AG20443 (cell line): ENCODE data around the gene NCS1.

Source experiments
- DNase-seq: peaks from one replicate; pipeline ENCODE4 v3.0.0; 2012; ENCODE audit warnings: low spot score, mixed read lengths

Gene NCS1

DNA sequence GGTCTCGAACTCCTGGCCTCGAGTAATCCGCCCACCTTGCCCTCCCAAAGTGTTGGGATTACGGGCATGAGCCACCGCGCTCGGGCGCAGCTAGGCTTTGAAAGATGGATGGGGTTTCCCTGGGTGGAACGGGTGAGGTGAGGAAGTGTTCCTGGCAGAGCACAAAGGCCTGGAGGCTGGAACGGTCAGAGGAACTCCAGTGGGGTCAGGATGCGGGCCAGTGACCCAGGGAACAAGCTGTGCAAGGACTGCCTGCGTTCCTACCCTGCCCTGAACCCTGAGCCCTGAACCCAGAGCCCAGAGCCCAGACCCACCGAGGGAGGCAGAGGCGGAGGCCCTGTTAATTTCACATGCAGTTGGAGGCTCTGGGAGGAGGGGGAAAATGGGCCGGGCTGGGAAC lies 23.4 kb downstream of the NCS1 start:
- no peak for DNase-seq

GRCh38 chr9:130196643-130197042 lies 24.4 kb downstream of the NCS1 start:
- DNase-seq, result no peak

GRCh38 chr9:130197386-130197785 lies 25.2 kb downstream of the NCS1 start:
- DNase-seq, result no peak

DNA sequence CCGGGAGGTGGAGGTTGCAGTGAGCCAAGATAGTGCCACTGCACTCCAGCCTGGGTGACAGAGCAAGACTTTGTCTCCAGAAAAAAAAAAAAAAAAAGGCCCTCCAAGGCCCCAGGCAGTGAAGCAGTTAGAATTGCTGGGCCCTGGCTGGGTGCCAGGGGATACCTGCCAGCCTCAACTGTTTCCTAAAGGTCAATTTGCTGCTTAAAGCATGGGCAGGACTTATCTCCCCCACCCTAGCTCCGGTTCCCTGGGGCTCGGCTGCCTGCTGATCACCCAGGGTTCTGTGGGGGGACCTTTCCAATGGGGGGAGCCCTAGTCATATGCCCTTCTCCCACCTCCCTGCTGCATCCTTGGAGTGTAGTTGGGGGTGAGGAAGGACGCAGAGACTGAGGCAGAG lies 25.7 kb downstream of the NCS1 start:
- no peak for DNase-seq

DNA sequence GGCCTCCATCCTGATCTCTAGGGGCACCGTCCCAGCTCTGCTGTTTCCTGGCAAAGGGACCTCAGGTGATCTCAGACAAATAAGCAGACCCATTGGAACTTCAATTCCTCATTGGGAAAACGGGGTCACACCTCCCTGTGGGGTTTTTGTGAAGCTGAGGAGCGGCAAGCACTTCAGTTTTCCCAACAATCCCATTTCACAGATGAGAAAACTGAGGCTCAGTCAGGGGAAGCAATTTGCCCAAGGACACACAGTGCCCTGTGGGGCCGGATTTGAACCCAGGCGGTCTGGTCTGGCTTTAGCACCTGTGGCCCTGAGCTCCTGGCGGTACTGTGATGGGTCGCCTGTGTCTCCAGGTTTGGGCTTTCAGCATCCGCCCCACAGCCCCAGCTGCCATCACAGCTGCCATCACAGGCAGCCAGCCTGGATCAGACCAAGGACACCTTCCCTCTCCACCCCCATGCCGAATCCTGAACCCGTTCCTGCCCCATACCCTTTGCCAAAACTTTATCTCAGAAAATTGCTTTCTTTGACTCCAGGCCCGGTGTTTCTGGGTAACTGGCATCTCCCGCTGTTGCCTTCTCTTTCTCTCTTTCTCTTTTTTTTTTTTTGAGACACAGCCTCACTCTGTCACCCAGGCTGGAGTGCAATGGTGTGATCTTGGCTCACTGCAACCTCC lies 26.4 kb downstream of the NCS1 start:
- no peak for DNase-seq

DNA sequence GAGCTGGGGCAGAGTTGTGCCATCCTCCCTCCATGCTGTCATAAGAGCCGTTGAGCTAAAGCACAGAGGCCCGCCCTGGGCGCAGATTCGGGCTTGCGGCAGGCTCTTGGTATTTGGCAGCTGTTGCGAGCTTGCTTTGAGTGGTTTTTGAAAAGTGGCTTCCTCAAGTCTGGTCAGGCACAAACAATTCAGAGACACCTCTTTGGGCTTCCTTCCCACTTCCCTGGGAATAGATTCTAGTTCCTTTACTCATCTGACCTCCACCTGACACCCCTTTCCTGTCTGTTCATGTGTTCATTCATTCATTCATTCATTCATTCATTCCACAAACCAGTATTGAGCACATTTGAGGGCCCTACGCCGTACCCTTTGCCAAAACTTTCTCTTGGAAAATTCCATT lies 27.4 kb downstream of the NCS1 start:
- no peak for DNase-seq

DNA sequence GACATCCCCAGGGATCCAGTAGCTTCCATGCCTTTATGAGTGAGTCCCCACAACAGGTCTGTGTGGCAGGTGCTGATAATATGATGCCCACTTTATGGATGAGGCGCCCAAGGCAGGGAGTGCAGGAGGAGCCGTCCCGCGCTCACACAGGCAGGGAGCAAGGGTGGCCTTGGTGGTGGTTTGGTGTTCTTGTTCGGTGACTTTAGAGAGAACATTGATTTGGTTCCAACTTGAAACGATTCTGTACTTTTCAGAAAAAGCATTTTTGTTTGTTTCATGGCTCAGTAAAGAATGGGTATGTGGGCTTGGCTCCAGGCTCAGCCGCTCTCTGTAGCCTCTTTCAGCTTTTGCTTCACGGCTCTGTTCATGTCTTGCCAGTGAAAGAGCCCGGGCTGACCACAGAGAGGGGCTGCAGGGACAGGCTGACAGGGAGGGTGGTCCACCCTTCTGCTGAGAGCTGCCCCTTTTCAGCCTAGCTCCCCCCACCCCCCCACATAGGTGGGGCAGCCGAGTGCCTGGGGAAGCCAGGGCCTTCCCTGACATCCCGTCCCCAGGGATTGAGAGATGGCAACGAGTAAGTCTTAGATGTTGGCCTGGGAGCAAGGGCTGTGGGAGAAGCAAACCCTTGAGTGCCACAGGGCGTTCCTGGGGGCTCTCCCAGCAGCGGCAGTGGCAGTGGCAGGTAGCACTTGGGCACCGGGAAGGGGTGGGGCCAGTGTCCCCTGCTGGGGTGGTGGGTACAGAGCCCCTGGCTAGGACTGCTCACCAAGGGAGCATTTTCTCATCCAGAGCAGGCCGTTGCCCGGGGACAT lies 28.0 kb downstream of the NCS1 start:
- DNase-seq, result no peak

- DNase-seq, result no peak
These were observed 29.2 kb downstream of the NCS1 start for GRCh38 chr9:130201399-130201873.

- no peak for DNase-seq
These were observed 29.8 kb downstream of the NCS1 start for GRCh38 chr9:130201974-130202373.

- no peak for DNase-seq
These were observed 32.1 kb downstream of the NCS1 start for GRCh38 chr9:130204341-130204740.

DNA sequence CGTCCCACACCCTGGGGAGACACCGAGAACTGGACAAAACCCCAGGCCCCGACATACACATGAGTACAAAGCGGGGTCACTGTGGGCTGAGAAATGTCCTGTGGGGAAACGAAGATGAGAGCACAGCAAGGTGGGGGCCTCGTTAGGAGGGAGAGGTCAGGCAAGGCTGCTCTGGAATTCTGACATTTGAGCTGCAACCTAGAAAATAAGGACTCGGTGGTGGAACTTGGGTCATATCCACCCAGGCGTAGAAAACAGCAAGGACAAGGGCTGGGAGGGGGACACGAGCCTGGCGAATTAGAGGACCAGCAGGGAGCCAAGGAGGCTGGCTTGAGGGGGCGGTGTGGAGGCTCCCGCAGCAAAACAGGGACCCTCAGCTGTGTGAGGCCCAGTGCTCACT lies 32.8 kb downstream of the NCS1 start:
- no peak for DNase-seq

DNA sequence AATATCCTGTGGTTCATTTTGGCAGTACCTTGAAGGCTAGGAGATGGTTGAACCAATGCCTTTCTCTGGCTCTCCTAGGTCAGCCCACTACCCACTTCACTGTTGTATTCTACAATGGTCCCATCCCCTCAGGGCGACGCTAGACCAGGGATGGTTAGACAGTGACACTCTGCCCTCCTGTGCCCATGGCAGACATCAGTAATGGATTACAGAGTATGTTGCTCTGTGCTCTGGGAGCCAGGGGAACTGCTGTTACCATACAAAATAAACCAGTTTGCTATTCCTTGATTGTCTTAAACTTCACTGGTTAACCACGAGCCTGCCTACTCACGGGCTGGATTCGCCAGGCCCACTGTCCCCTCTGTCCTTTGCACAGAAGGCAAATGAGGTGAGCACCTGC lies 33.7 kb downstream of the NCS1 start:
- DNase-seq, result no peak

- DNase-seq, result no peak
These were observed 34.4 kb downstream of the NCS1 start for GRCh38 chr9:130206579-130206978.

DNA sequence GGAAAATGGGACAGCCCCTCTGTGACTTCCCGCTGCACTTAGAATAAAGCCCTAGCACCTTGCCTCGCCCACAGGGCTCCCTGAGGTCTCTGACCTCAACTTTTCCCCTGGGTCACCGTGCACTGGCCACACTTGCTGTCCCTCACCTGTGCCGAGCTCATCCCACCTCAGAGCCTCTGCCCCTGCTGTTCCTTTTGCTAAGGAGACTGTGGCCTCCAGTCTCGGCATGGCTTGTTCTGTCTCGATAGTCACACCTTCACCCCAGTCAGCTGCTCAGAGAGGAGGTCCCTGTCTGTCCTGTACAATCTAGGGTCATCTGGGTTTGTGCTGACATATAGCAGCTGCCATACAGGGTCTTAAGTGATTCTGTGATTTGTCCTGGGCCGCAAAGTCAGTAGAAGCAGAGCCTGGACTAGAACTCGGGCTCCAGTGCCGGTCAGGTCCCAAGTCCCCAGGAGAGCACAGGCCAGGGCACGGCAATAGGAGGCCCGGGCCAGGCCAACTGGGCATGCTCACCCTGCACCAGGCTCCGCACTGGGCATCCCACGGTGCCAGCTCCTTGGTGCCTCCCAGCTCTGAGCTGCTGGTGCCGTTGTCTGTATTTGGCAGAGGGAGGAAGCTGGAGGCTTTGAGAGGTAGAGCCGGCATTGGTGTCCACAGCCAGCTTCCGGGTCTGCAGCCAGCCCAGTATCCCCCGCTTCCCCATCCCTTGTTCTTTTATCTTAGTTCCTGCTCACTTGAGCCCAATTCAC lies 35.2 kb downstream of the NCS1 start:
- DNase-seq, result no peak

DNA sequence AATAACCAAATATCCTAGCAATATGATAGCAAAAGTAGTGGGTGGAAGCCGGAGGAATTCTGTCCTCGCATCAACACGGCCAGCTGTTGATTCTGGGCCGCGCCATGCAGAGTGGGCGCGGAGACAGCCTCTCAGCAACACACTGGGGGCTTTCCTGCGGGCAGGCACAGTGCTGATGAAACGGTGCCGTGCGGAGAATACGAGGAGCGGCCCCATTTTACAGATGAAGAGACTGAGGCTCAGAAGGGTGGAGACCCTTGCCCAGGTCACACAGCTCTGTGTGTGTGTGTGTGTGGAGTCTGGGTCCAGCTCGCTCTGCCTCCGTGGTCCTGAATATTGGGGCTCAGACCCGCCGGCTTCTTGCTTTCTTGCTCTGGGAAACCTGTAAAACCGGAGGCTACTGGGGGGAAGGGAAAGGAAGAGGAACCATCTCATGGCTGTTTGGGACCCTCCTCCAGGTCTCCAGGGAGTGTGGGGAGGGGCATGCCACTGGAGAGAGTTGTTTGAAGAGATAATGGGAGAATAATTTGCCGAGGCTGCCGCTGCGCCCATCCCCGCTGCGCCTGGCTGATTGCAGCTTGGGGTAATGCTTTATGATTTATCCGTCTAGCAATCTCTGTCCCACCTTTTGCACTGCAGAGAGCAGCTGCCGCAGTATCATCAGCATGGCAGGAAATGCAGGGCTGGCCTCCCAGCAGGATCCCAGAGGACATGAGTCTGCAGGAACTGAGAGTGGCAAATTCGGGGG lies 36.6 kb downstream of the NCS1 start:
- no peak for DNase-seq

DNA sequence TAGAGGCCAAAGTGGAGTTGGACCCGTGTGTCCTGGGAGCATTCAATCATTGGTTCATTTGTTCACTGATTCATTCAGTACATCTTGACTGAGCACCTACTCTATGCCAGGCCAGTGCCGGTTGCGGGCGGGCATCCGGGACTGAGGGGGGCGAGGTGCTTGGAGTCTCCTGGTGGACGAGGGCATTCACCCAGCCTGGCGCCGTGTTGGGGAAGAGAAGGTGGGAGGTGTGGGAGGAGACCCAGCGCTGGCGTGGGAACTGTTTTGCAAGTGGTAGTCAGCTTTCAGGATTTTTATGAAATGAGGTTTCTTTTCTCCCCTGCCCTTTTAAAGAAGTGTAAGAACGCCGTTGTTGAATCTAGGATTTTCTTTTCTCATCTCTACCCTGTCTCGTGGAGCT lies 37.2 kb downstream of the NCS1 start:
- no peak for DNase-seq

DNA sequence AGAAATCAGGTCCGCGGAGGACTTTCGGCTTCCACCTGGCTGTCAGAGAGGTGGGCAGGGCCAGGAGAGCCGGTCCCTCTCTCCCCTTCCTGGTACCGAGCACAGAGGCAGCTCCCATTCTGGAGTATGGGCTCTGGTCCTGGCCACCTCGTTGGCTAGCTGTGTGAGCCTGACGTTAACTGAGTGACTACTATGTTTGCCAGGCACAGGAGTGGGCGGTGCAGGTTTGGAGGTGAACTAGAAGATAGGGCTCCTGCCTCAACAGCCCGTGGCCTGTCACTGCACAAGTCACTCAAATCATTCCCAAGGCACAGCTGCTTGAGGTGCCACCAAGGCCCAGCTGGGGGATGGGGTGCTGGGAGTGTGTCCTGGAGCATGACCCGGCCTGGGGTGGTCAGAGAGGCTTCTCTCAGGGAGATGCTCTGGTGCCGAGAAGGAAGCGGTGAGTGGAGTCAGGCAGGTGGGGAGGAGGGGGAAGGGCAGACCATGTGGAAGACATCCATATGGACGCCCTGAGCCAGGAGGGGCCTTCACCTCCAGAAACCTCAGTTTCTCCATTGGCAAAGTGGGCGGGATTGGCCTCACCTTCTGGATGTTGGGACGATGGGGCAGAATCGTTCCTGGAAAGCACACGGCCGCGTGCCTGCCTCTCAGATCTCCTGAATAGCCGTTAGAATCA lies 39.5 kb downstream of the NCS1 start:
- no peak for DNase-seq

DNA sequence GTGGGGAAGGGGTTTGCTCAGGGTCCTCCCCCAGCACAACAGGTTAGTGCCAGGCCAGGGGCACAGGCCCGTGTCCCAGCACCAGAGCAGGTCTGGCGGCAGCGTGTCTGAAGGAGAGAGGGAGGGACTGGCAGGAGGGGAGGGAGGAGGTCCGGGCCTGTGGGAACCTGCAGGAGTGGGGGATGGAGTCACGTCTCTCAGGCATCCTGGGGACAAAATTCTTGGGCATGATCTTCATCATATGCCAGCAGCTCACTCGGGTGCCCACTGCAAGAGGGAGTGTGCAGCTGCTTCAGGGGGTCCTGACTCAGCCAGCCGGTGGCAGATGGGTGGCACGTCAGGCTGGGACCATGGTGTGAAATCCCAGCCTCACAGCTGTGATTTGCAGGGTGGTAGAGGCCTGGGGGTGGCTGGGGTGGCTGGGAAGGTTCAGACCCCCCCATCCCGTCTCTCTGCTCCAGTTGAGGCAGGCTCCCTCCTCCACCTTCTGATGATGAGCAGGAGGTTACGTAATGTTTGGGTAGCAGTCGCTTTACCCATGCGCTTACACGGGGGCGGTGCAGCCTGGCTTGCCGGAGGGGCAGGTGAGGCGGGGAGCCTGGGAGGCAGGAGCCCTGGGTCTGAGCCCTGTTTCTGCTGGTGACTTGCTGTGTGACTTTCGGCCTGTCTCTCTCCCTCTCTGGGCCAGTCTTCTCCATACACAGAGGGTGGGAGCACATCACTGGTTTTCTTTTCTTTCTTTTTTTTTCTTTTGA lies 40.5 kb downstream of the NCS1 start:
- no peak for DNase-seq

DNA sequence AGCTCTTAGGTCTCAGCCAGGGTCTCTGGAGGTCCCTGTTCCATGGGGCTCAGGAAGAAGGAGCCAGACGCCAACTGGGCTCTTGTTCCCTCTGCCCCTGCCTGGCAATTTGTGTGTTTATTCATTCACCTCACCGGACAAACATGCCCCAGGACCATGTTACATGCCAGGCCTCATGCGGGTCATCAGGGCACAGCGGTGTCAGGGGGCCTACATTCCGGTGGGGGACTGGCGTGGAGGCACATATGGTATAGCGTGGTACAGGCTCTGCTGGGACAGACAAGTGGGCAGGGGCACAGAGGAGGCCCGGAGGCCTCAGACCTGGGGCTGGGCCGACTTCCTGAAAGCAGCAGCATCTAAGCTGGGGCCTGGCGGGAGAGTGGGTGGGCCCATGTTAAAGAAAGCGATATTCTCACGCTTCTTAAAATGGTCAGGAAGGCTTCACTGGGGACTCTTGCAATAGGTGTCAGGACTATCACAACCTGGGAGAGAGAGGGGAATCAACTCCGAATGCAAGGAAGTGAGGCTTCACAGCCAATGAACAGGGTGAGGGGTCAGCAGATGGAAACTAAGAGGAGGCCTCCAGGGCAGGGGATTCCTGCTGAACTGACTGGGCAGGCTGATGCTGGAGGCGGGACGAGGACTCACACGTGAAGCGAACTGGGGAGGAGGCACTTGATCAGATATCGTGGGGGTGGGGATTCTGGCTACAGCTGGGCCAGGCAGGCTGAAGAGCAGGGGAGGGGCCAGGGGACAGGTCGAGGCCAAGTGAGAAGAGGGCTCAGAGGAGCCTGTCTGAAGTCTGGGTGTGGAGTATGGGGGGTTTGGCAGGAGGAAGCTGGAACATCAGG lies 41.9 kb downstream of the NCS1 start:
- DNase-seq, result no peak

DNA sequence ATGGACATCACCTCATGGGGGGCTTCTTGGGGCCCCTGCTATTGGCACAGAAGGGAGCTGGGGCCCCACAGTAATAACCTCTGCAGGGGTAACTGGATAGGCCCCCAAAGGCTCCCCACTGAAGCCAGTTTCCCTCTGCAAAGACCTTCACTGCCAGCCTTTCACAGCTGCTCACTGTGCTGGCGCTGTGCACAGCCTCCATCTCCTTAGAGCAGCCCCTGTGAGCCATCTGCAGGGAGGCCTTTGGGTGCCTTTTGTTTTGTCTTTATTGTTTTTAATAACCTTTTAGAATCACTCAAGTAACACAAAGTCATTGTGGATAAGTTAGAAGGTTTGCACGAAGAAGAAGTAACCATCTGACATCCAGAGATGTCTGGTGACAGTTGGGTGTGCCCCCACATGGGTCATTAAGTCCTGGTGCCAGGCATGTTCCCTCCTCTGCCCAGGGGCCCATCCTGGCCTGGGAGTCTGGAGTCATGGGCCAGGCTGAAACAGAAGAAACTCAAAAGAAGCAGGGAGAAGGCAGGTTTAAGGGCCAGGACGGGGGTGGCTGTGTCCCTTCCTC lies 42.7 kb downstream of the NCS1 start:
- no peak for DNase-seq
